ENCODE measurements around the gene PDE4B. TPM values are rescaled to one million over a fixed set of nuclear protein-coding genes. Genes with fewer than 3 reads are reported as not detected.

PDE4B gene
- total RNA-seq, 4 donors from 2014 or later: 5.5 to 13.6 (median 9.3) TPM

GRCh38 chr1:66156144-66156543 is 363.4 kb downstream of the PDE4B start:
- no peak for DNase-seq (ENCODE audit: low spot score in 2 of 2)
- H3K4me3 ChIP-seq (ENCODE audit: low read depth, poor library complexity, severe bottlenecking): no peak overlapping the region
- intact Hi-C loops (cut with DNase I; ENCODE audit: low total_unique reads): no loop called here
- WGBS, 2 donors: 89 to 90% methylated on average over 1 of the region's 1 CpG
- TF ChIP-seq POLR2A (IDR thresholded peaks at IDR 0.05) (no peak), CTCF (IDR thresholded peaks at IDR 0.05) (no peak)

- H3K4me3 ChIP-seq (ENCODE audit: low read depth, poor library complexity, severe bottlenecking): no peak overlapping the region
- intact Hi-C loops (cut with DNase I; ENCODE audit: low total_unique reads): no loop called here
- DNase-seq (ENCODE audit: low spot score in 2 of 2): no peak
- 76 to 77% methylated on average over 1 of the region's 1 CpG for WGBS, 2 donors
- TF ChIP-seq POLR2A (IDR thresholded peaks at IDR 0.05): no peak
Measured at GRCh38 chr1:66159800-66160199, 367.1 kb downstream of the PDE4B start.

GRCh38 chr1:66160719-66161118 is 368.0 kb downstream of the PDE4B start:
- 26 to 43% methylated on average over 1 of the region's 1 CpG for WGBS, 2 donors
- no peak for DNase-seq (ENCODE audit: low spot score in 2 of 2)
- no peak overlapping the region for H3K4me3 ChIP-seq (ENCODE audit: low read depth, poor library complexity, severe bottlenecking)
- intact Hi-C loops (cut with DNase I; ENCODE audit: low total_unique reads): no loop called here
- TF ChIP-seq CTCF (IDR thresholded peaks at IDR 0.05) (no peak), POLR2A (IDR thresholded peaks at IDR 0.05) (no peak)

GRCh38 chr1:66166753-66167152 is 374.1 kb downstream of the PDE4B start:
- intact Hi-C loops (cut with DNase I; ENCODE audit: low total_unique reads): no loop called here
- H3K4me3 ChIP-seq (ENCODE audit: low read depth, poor library complexity, severe bottlenecking): no peak overlapping the region
- TF ChIP-seq POLR2A (IDR thresholded peaks at IDR 0.05): no peak
- DNase-seq (ENCODE audit: low spot score in 2 of 2): no peak
- WGBS, 2 donors: 83 to 87% methylated on average over 3 of the region's 3 CpGs

GRCh38 chr1:66167267-66167666 is 374.6 kb downstream of the PDE4B start:
- no peak overlapping the region for H3K4me3 ChIP-seq (ENCODE audit: low read depth, poor library complexity, severe bottlenecking)
- no peak for DNase-seq (ENCODE audit: low spot score in 2 of 2)
- no peak for TF ChIP-seq CTCF (IDR thresholded peaks at IDR 0.05)
- TF ChIP-seq POLR2A (IDR thresholded peaks at IDR 0.05): no peak
- intact Hi-C loops (cut with DNase I; ENCODE audit: low total_unique reads): no loop called here

GRCh38 chr1:66168467-66168887 is 375.8 kb downstream of the PDE4B start:
- no peak for TF ChIP-seq POLR2A (IDR thresholded peaks at IDR 0.05)
- no peak for TF ChIP-seq CTCF (IDR thresholded peaks at IDR 0.05)
- WGBS, 2 donors: 68 to 71% methylated on average over 5 of the region's 5 CpGs
- intact Hi-C loops (cut with DNase I; ENCODE audit: low total_unique reads): no loop called here
- no peak for DNase-seq (ENCODE audit: low spot score in 2 of 2)
- H3K4me3 ChIP-seq (ENCODE audit: low read depth, poor library complexity, severe bottlenecking): no peak overlapping the region

- no peak for DNase-seq (ENCODE audit: low spot score in 2 of 2)
- TF ChIP-seq POLR2A (IDR thresholded peaks at IDR 0.05) (no peak), CTCF (IDR thresholded peaks at IDR 0.05) (no peak)
- H3K4me3 ChIP-seq (ENCODE audit: low read depth, poor library complexity, severe bottlenecking): no peak overlapping the region
- intact Hi-C loops (cut with DNase I; ENCODE audit: low total_unique reads): no loop called here
- 40 to 44% methylated on average over 6 of the region's 6 CpGs for WGBS, 2 donors
Measured at GRCh38 chr1:66168948-66169671, 376.4 kb downstream of the PDE4B start.

Data from lower leg skin (tissue), 4 donors.